ENCODE measurements around the gene NPAS1. TPM values are rescaled to one million over a fixed set of nuclear protein-coding genes. Genes with fewer than 3 reads are reported as not detected.

The NPAS1 gene
- total and polyA plus RNA-seq, 2 of the 13 experiments (the other 11 are each of a cell fraction or from before 2014, with no cell fraction given), result 0.35 to 2.9 TPM

DNA sequence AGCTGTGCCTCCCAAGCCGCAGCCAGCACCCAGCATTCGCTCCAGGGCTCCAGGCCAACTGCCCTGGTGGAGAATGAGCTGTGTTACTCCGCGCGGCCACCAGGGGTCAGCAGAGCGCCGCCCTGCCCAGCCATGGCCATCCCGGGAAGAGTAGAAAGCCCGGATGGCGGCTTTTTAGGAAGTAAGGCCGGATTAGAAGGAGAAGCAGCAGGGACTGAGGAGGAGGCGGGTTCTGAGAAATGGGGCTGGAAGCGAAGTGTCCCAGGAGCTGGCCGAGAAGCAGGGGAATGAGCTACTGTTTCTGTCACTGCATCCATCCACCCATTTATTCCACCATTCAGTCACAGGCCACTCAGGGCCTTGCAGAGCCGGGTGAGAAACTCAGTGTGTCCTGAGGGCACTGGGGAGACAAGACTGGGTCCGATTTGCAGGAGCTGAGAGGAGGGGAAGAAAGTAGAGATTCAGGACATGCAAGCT, 6.6 kb upstream of the NPAS1 start (continued):
- TF ChIP-seq NKX3-1 (CRISPR knock-in tag; IDR thresholded peaks at IDR 0.05) (no peak), ZNF768 (CRISPR knock-in tag; IDR thresholded peaks at IDR 0.05) (no peak; the same call in 1 of the 2 replicates), ZNF788 (CRISPR knock-in tag; IDR thresholded peaks at IDR 0.05; ENCODE audit: borderline replicate concordance) (peak; percentile 31; the same call in 1 of the 2 replicates), ZNF678 (CRISPR knock-in tag; IDR thresholded peaks at IDR 0.05) (no peak), ZGPAT (CRISPR knock-in tag; IDR thresholded peaks at IDR 0.05) (0 out of 2 replicates have a peak, but pooled peaks have one; percentile 34), ZBTB21 (CRISPR knock-in tag; IDR thresholded peaks at IDR 0.05) (no peak), PRPF4 (IDR thresholded peaks at IDR 0.05; ENCODE audit: low read depth, low read length, poor library complexity, severe bottlenecking) (no peak), ZNF101 (CRISPR knock-in tag; IDR thresholded peaks at IDR 0.05; ENCODE audit: borderline replicate concordance, low read depth) (no peak), ZNF280D (CRISPR knock-in tag; IDR thresholded peaks at IDR 0.05) (0 out of 2 replicates have a peak, but pooled peaks have one; percentile 33), SCMH1 (CRISPR knock-in tag; IDR thresholded peaks at IDR 0.05; ENCODE audit: borderline replicate concordance) (no peak), NFIC (IDR thresholded peaks at IDR 0.05; ENCODE audit: low read length) (no peak), ZNF24 (IDR thresholded peaks at IDR 0.05) (no peak), LCORL (IDR thresholded peaks at IDR 0.05) (no peak), LCORL (CRISPR knock-in tag; IDR thresholded peaks at IDR 0.05) (0 out of 2 replicates have a peak, but pooled peaks have one; percentile 29), ATM (IDR thresholded peaks at IDR 0.05; ENCODE audit: borderline replicate concordance) (no peak), ZNF446 (CRISPR knock-in tag; IDR thresholded peaks at IDR 0.05) (no peak)
- TF ChIP-seq, protein P1, sequence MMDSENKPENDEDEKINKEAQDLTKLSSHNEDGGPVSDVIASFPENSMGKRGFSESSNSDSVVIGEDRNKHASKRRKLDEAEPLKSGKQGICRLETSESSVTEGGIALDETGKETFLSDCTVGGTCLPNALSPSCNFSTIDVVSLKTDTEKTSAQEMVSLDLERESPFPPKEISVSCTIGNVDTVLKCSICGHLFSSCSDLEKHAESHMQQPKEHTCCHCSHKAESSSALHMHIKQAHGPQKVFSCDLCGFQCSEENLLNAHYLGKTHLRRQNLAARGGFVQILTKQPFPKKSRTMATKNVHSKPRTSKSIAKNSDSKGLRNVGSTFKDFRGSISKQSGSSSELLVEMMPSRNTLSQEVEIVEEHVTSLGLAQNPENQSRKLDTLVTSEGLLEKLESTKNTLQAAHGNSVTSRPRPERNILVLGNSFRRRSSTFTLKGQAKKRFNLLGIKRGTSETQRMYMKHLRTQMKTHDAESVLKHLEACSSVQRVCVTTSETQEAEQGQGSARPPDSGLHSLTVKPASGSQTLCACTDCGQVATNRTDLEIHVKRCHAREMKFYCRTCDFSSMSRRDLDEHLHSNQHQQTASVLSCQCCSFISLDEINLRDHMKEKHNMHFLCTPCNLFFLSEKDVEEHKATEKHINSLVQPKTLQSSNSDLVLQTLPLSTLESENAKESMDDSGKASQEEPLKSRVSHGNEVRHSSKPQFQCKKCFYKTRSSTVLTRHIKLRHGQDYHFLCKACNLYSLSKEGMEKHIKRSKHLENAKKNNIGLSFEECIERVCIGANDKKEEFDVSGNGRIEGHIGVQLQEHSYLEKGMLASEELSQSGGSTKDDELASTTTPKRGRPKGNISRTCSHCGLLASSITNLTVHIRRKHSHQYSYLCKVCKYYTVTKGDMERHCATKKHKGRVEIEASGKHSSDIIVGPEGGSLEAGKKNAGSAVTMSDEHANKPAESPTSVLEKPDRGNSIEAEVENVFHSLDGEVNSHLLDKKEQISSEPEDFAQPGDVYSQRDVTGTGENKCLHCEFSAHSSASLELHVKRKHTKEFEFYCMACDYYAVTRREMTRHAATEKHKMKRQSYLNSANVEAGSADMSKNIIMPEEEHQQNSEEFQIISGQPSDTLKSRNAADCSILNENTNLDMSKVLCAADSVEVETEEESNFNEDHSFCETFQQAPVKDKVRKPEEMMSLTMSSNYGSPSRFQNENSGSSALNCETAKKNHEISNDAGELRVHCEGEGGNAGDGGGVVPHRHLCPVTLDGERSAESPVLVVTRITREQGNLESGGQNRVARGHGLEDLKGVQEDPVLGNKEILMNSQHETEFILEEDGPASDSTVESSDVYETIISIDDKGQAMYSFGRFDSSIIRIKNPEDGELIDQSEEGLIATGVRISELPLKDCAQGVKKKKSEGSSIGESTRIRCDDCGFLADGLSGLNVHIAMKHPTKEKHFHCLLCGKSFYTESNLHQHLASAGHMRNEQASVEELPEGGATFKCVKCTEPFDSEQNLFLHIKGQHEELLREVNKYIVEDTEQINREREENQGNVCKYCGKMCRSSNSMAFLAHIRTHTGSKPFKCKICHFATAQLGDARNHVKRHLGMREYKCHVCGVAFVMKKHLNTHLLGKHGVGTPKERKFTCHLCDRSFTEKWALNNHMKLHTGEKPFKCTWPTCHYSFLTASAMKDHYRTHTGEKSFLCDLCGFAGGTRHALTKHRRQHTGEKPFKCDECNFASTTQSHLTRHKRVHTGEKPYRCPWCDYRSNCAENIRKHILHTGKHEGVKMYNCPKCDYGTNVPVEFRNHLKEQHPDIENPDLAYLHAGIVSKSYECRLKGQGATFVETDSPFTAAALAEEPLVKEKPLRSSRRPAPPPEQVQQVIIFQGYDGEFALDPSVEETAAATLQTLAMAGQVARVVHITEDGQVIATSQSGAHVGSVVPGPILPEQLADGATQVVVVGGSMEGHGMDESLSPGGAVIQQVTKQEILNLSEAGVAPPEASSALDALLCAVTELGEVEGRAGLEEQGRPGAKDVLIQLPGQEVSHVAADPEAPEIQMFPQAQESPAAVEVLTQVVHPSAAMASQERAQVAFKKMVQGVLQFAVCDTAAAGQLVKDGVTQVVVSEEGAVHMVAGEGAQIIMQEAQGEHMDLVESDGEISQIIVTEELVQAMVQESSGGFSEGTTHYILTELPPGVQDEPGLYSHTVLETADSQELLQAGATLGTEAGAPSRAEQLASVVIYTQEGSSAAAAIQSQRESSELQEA (CRISPR knock-in tag; IDR thresholded peaks at IDR 0.05; ENCODE audit: not compliant biosample characterization), result no peak
